ENCODE results near the gene GCKR. TPM values are rescaled to one million over a fixed set of nuclear protein-coding genes. Genes with fewer than 3 reads are reported as not detected.

Gene GCKR
- total RNA-seq, 1 donor from 2014 or later, result not detected

DNA sequence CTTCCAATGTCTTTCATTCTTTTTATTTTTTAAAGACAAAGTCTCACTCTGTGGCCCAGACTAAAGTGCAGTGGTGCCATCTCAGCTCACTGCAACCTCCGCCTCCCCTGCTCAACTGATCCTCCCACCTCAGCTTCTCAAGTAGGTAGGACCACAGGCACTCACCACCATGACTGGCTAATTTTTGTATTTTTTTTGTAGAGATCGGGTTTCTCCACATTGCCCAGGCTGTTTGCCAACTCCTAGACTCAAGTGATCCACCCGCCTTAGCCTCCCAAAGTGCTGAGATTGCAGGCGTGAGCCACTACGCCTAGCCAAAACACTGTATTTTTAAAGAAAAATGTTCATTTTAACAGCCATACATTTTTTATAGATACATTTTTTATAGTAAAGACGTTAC is 12.7 kb downstream of the GCKR start:
- Mint-ChIP-seq H3K4me1 (no peaks in the 10 kb centered on the region), H3K27ac (no peak overlapping the region), H3K4me3 (no peak overlapping the region), H3K27me3 (ENCODE audit: low read depth) (peaks cover 32% of the 10 kb centered on the region), H3K9me3 (no peaks in the 10 kb centered on the region), H3K36me3 (no peaks in the 10 kb centered on the region)
- TF ChIP-seq, protein P1, sequence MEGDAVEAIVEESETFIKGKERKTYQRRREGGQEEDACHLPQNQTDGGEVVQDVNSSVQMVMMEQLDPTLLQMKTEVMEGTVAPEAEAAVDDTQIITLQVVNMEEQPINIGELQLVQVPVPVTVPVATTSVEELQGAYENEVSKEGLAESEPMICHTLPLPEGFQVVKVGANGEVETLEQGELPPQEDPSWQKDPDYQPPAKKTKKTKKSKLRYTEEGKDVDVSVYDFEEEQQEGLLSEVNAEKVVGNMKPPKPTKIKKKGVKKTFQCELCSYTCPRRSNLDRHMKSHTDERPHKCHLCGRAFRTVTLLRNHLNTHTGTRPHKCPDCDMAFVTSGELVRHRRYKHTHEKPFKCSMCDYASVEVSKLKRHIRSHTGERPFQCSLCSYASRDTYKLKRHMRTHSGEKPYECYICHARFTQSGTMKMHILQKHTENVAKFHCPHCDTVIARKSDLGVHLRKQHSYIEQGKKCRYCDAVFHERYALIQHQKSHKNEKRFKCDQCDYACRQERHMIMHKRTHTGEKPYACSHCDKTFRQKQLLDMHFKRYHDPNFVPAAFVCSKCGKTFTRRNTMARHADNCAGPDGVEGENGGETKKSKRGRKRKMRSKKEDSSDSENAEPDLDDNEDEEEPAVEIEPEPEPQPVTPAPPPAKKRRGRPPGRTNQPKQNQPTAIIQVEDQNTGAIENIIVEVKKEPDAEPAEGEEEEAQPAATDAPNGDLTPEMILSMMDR (IDR thresholded peaks at IDR 0.05; ENCODE audit: unreplicated experiment), result no peak
- DNase-seq (ENCODE audit: low spot score in 2 of 2, unreplicated experiment in 2 of 2), result no peak

DNA sequence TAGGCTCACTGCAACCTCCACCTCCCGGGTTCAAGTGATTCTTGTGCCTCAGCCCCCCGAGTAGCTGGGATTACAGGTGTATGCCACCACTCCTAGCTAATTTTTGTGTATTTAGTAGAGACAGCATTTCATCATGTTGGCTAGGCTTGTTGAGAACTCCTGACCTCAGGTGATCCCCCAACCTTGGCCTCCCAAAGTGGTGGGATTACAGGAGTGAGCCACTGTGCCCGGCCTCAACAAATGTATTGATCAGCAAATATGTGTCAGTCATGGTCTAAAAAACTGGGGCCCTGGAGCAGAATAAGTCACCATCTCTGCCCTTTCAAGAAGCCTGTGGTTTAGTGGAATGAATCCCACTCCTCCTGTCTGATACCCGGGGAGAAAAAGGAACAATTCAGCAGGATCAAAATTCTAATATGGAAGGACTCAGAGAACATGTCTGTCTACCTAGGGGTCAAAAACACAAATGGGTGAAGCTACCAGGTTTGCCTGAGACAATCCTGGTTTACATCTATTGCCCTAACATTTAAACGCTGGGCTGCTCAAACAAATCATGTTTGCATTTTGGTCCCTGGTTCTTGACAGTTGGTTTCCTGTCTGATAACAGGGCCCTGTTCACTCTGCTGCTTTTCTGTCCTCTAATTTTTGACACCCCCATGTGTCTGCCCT is 21.6 kb downstream of the GCKR start:
- Mint-ChIP-seq H3K27me3 (ENCODE audit: low read depth) (peaks cover 37% of the 10 kb centered on the region), H3K4me3 (no peak overlapping the region), H3K4me1 (no peaks in the 10 kb centered on the region), H3K36me3 (no peaks in the 10 kb centered on the region), H3K27ac (no peak overlapping the region), H3K9me3 (no peaks in the 10 kb centered on the region)
- TF ChIP-seq, protein P1 (IDR thresholded peaks at IDR 0.05; ENCODE audit: unreplicated experiment), result no peak
- no peak for DNase-seq (ENCODE audit: low spot score in 2 of 2, unreplicated experiment in 2 of 2)

DNA sequence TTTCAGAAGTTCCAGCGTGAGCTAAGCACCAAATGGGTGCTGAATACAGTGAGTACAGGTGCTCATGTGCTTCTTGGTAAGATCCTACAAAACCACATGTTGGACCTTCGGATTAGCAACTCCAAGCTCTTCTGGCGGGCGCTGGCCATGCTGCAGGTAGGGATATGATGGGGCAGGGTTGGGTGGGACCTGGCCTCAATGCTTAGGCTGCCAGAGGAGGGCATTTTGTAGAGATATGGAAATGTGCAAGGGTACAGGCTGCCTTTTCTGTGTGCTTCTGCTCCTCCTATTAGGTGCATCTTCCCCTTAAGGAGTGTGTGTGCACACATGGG is 22.1 kb downstream of the GCKR start:
- H3K9me3 Mint-ChIP-seq, result no peaks in the 10 kb centered on the region
- no peaks in the 10 kb centered on the region for H3K4me1 Mint-ChIP-seq
- H3K27me3 Mint-ChIP-seq (ENCODE audit: low read depth), result peaks cover 35% of the 10 kb centered on the region
- H3K36me3 Mint-ChIP-seq, result no peaks in the 10 kb centered on the region
- no peak overlapping the region for H3K27ac Mint-ChIP-seq
- no peak overlapping the region for H3K4me3 Mint-ChIP-seq
- TF ChIP-seq, protein P1 (IDR thresholded peaks at IDR 0.05; ENCODE audit: unreplicated experiment), result no peak
- no peak for DNase-seq (ENCODE audit: low spot score in 2 of 2, unreplicated experiment in 2 of 2)

DNA sequence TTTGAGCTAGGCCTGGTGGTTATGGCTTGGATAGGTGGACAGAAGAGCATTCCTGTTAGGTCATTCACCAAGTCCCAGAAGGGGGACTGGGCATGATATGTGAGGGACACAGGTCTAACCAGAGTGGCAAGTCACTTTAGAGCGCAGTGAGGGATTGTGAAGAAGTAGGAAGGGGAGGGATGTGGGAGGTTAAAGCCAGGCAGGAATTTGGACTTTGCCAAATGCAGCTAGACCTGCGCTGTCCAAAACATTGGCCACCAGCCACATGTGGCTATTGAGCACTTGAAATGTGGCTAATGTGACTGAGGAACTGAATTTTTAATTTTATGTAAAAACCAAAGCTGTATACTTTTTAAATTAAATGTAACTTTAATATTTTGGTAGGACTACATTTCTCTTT is 23.7 kb downstream of the GCKR start:
- H3K9me3 Mint-ChIP-seq, result no peaks in the 10 kb centered on the region
- H3K27ac Mint-ChIP-seq, result no peak overlapping the region
- no peaks in the 10 kb centered on the region for H3K36me3 Mint-ChIP-seq
- DNase-seq (ENCODE audit: low spot score in 2 of 2, unreplicated experiment in 2 of 2), result no peak
- TF ChIP-seq, protein P1 (IDR thresholded peaks at IDR 0.05; ENCODE audit: unreplicated experiment), result no peak
- peaks cover 34% of the 10 kb centered on the region for H3K27me3 Mint-ChIP-seq (ENCODE audit: low read depth)
- no peaks in the 10 kb centered on the region for H3K4me1 Mint-ChIP-seq
- no peak overlapping the region for H3K4me3 Mint-ChIP-seq

DNA sequence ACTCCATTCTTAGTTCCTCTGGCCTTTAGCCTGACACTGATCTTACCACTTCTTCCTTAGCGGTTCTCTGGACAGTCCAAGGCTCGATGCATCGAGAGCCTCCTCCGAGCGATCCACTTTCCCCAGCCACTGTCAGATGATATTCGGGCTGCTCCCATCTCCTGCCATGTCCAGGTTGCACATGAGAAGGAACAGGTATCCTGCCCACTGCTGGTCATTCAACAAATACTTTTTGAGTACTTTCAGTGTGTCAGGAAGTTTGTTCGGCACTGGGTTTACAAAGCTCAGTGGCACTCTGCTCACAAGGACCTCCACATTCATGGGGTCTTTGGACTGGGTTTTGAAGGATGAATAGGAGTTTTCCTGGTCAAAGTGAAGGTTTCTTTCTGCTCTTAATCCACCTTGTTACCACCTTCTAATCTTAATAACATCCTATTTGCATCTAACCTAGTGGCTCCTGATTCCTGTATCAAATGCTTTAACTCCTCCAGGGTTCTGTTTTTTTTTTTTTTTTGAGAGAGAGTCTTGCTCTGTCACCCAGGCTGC is 25.8 kb downstream of the GCKR start:
- peaks cover 37% of the 10 kb centered on the region for H3K27me3 Mint-ChIP-seq (ENCODE audit: low read depth)
- H3K9me3 Mint-ChIP-seq, result no peaks in the 10 kb centered on the region
- no peaks in the 10 kb centered on the region for H3K4me1 Mint-ChIP-seq
- TF ChIP-seq, protein P1 (IDR thresholded peaks at IDR 0.05; ENCODE audit: unreplicated experiment), result no peak
- no peaks in the 10 kb centered on the region for H3K36me3 Mint-ChIP-seq
- H3K4me3 Mint-ChIP-seq, result no peak overlapping the region
- H3K27ac Mint-ChIP-seq, result no peak overlapping the region
- DNase-seq (ENCODE audit: low spot score in 2 of 2, unreplicated experiment in 2 of 2), result no peak
